ENCODE measurements around the gene LORICRIN. TPM values are rescaled to one million over a fixed set of nuclear protein-coding genes. Genes with fewer than 3 reads are reported as not detected.

The LORICRIN gene, protein sequence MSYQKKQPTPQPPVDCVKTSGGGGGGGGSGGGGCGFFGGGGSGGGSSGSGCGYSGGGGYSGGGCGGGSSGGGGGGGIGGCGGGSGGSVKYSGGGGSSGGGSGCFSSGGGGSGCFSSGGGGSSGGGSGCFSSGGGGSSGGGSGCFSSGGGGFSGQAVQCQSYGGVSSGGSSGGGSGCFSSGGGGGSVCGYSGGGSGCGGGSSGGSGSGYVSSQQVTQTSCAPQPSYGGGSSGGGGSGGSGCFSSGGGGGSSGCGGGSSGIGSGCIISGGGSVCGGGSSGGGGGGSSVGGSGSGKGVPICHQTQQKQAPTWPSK
- total RNA-seq = not detected

DNA sequence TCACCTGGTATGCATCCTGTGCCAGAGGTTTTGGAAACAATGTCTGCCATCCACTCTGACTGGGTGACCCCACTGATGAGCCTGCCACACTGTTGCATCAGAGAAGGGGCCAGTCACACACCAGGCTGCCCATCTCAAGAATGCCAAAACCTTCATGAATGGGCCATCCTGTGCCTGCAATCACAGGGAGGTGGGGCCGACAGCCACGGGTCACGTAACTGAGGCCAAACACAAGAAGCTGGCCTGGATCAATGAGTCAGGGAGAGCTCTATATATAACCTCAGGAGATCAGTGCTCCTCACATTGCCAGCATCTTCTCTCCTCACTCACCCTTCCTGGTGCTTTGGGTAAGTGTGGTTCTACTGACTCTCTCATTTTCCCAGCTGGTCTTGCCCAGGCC is at the start of gene LORICRIN:
Gene LORICRIN (plus strand): TSS at position 301 of the 400 bp plus-strand sequence. CDS start 1,263 bp downstream, outside the sequence.
- DNase-seq = no peak
- 93 to 100% methylated on average over 3 of the region's 3 CpGs for WGBS, 2 donors
- ATAC-seq (ENCODE audit: low FRiP score in 2 of 2) = no peak
- Histone ChIP-seq H3K27ac (no peak within 1 kb of the TSS), H3K4me3 (no peak within 1 kb of the TSS), H3K36me3 (no peaks in the 10 kb centered on the region), H3K4me1 (peaks cover 13 to 19% (median 16%) of the 10 kb centered on the region in 4 donors), H3K27me3 (peaks cover 0 to 29% (median 15%) of the 10 kb centered on the region in 4 donors), H3K9me3 (no peaks in the 10 kb centered on the region)
- TF ChIP-seq, protein P1, sequence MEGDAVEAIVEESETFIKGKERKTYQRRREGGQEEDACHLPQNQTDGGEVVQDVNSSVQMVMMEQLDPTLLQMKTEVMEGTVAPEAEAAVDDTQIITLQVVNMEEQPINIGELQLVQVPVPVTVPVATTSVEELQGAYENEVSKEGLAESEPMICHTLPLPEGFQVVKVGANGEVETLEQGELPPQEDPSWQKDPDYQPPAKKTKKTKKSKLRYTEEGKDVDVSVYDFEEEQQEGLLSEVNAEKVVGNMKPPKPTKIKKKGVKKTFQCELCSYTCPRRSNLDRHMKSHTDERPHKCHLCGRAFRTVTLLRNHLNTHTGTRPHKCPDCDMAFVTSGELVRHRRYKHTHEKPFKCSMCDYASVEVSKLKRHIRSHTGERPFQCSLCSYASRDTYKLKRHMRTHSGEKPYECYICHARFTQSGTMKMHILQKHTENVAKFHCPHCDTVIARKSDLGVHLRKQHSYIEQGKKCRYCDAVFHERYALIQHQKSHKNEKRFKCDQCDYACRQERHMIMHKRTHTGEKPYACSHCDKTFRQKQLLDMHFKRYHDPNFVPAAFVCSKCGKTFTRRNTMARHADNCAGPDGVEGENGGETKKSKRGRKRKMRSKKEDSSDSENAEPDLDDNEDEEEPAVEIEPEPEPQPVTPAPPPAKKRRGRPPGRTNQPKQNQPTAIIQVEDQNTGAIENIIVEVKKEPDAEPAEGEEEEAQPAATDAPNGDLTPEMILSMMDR (IDR thresholded peaks at IDR 0.05) = no peak
- TF ChIP-seq POLR2A (IDR thresholded peaks at IDR 0.05) (no peak), EP300 (IDR thresholded peaks at IDR 0.05) (no peak), POLR2AphosphoS5 (IDR thresholded peaks at IDR 0.05) (no peak)

GRCh38 chr1:153210206-153210605 is 49.3 kb upstream of the LORICRIN start:
- H3K9me3 ChIP-seq = no peaks in the 10 kb centered on the region
- no peaks in the 10 kb centered on the region for H3K4me1 ChIP-seq
- DNase-seq (no peak), ATAC-seq (ENCODE audit: low FRiP score in 2 of 2) (no peak)
- 34 to 55% methylated on average over 6 to 7 of the region's 7 CpGs for WGBS, 2 donors
- H3K27ac ChIP-seq = no peak overlapping the region
- no peak overlapping the region for H3K4me3 ChIP-seq
- no peaks in the 10 kb centered on the region for H3K36me3 ChIP-seq
- no peaks in the 10 kb centered on the region for H3K27me3 ChIP-seq
- TF ChIP-seq, protein P1 (IDR thresholded peaks at IDR 0.05) = no peak
- TF ChIP-seq POLR2A (IDR thresholded peaks at IDR 0.05) = no peak
- no peak for TF ChIP-seq EP300 (IDR thresholded peaks at IDR 0.05)
- no peak for TF ChIP-seq POLR2AphosphoS5 (IDR thresholded peaks at IDR 0.05)

GRCh38 chr1:153212201-153212600 is 47.3 kb upstream of the LORICRIN start:
- no peak overlapping the region for H3K4me3 ChIP-seq
- DNase-seq (no peak), ATAC-seq (ENCODE audit: low FRiP score in 2 of 2) (no peak)
- no peaks in the 10 kb centered on the region for H3K36me3 ChIP-seq
- H3K9me3 ChIP-seq = no peaks in the 10 kb centered on the region
- 29 to 57% methylated on average over 5 of the region's 5 CpGs for WGBS, 2 donors
- H3K27me3 ChIP-seq = no peaks in the 10 kb centered on the region
- no peak overlapping the region for H3K27ac ChIP-seq
- TF ChIP-seq, protein P1 (IDR thresholded peaks at IDR 0.05) = no peak
- no peaks in the 10 kb centered on the region for H3K4me1 ChIP-seq

DNA sequence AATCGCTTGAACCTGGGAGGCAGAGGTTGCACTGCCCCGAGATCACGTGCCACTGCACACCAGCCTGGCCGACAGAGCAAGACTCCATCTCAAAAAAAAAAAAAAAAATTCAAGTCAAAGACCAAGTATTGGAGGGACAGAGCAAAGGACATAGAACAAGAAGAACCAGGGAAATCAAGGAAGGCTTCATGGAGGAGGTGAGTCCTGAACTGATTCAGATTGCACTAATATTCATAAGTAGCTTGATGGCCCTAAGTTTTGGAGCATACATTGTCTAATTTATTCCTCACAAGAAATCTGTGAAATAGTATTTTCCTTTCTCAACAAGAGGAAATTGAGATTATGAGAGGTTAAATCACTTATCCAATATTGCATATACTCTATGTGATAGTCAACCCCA is 46.0 kb upstream of the LORICRIN start:
- Histone ChIP-seq H3K27ac (no peak overlapping the region), H3K27me3 (no peaks in the 10 kb centered on the region), H3K4me1 (no peaks in the 10 kb centered on the region), H3K4me3 (no peak overlapping the region), H3K36me3 (no peaks in the 10 kb centered on the region), H3K9me3 (no peaks in the 10 kb centered on the region)
- DNase-seq = no peak
- 98% methylated on average over 4 of the region's 4 CpGs for WGBS, 2 donors
- TF ChIP-seq POLR2AphosphoS5 (IDR thresholded peaks at IDR 0.05) (no peak), EP300 (IDR thresholded peaks at IDR 0.05) (no peak), POLR2A (IDR thresholded peaks at IDR 0.05) (no peak)
- TF ChIP-seq, protein P1 (IDR thresholded peaks at IDR 0.05) = no peak
- ATAC-seq (ENCODE audit: low FRiP score in 2 of 2) = no peak

GRCh38 chr1:153217212-153217611 is 42.3 kb upstream of the LORICRIN start, which contains the start of gene PRR9:
TSS of gene PRR9 (plus strand) at chr1:153217584. CDS start at chr1:153218145, 561 bp downstream.
- TF ChIP-seq POLR2A (IDR thresholded peaks at IDR 0.05) (no peak), EP300 (IDR thresholded peaks at IDR 0.05) (no peak), POLR2AphosphoS5 (IDR thresholded peaks at IDR 0.05) (no peak)
- TF ChIP-seq, protein P1 (IDR thresholded peaks at IDR 0.05) = no peak
- WGBS, 2 donors = 72 to 78% methylated on average over 3 of the region's 3 CpGs

More at GRCh38 chr1:153217212-153217611, 42.3 kb upstream of the LORICRIN start, which contains the start of gene PRR9:
- H3K27ac ChIP-seq = no peak within 1 kb of the TSS
- no peaks in the 10 kb centered on the region for H3K36me3 ChIP-seq
- H3K4me1 ChIP-seq = no peaks in the 10 kb centered on the region
- no peaks in the 10 kb centered on the region for H3K9me3 ChIP-seq
- H3K27me3 ChIP-seq = no peaks in the 10 kb centered on the region
- ATAC-seq (ENCODE audit: low FRiP score in 2 of 2) = no peak
- DNase-seq = no peak
- H3K4me3 ChIP-seq = no peak within 1 kb of the TSS

Measured in upper lobe of left lung (tissue), 6 donors.